Body of pancreas (tissue), 4 donors: ENCODE results near the gene ADGRD1. TPM values are rescaled to one million over a fixed set of nuclear protein-coding genes. Genes with fewer than 3 reads are reported as not detected.
A peak's percentile ranks its signal among the peaks of the same experiment; 100 is the strongest.

Experiments
- ATAC-seq: fragments of 150-250 bp; one replicate; pipeline ENCODE4 v1.9.1; 2016
- DNase-seq, 4 donors: peaks; one replicate each; pipeline ENCODE4 v3.0.0-alpha.2; 2019
- H3K27ac ChIP-seq, 4 donors: fragments of 200-600 bp; sonication (generic); 1 replicate in 3 of 4; 2 replicates in 1 of 4; pipeline versions ENCODE4 v1.5.1 to v1.6.1; 2016 to 2019; ENCODE audit warnings: mild to moderate bottlenecking in 1 of 4, mixed read lengths in 1 of 4, moderate library complexity in 1 of 4
- H3K27me3 ChIP-seq, 2 donors: fragments of 200-600 bp; sonication (generic); one replicate each; pipeline ENCODE4 v1.6.0; 2016; ENCODE audit warnings: mild to moderate bottlenecking in 1 of 2
- H3K36me3 ChIP-seq, 2 donors: fragments of 200-600 bp; sonication (generic); replicated peaks in 1 of 2; 2 replicates each; pipeline ENCODE4 v1.5.1; 2016; ENCODE audit warnings: low read depth in 2 of 2; ENCODE audit not compliant: insufficient read depth in 1 of 2
- H3K4me1 ChIP-seq: fragments of 200-600 bp; sonication (generic); one replicate; pipeline ENCODE4 v1.6.0; 2016
- H3K4me3 ChIP-seq, 2 donors: fragments of 200-600 bp; sonication (generic); 1 replicate in 1 of 2; 2 replicates in 1 of 2; pipeline ENCODE4 v1.5.1; 2016 to 2019
- H3K9me3 ChIP-seq, 3 donors: fragments of 200-600 bp; sonication (generic); 1 replicate in 2 of 3; 2 replicates in 1 of 3; pipeline ENCODE4 v1.5.1; 2016
- CTCF ChIP-seq, 7 experiments: fragments of 450-650 bp in 4 of 7; fragments of 200-600 bp in 3 of 7; sonication (generic) in 3 of 7; IDR thresholded peaks; one replicate each; pipeline ENCODE4 v1.5.1; 2016 to 2019; ENCODE audit warnings: antibody characterized with exemption in 7 of 7
- POLR2A ChIP-seq, 3 donors: fragments of 450-650 bp; IDR thresholded peaks; one replicate each; pipeline ENCODE4 v1.6.1; 2016; ENCODE audit warnings: antibody characterized with exemption in 3 of 3, mild to moderate bottlenecking in 2 of 3
- WGBS, 2 donors: methylation state at CpG; one replicate each; pipeline ENCODE4 v1.1.5; 2017; 5-methylcytosine and 5-hydroxymethylcytosine counted together
- intact Hi-C: fragments of 100-400 bp; cut with DNase I; formaldehyde crosslinking; loops from one replicate; pipeline ENCODE4 v1.15.1; 2023
- total RNA-seq, 2 donors: library from RNA; depleted of rRNA; stranded (reverse); fragments of >200 nt; gene quantifications; one replicate each; pipeline ENCODE4 v1.1.0, GENCODE V29; 2016

The ADGRD1 gene
- total RNA-seq, 2 donors from 2014 or later: 4.4 to 4.9 TPM

- TF ChIP-seq POLR2A (IDR thresholded peaks at IDR 0.05): no peak
- TF ChIP-seq CTCF (IDR thresholded peaks at IDR 0.05): no peak
- H3K36me3 ChIP-seq: no peaks in the 10 kb centered on the region
- WGBS, 2 donors: 87 to 98% methylated on average over 6 to 8 of the region's 8 CpGs
- no peak overlapping the region for H3K4me3 ChIP-seq
- intact Hi-C loops: no loop called here
- no peaks in the 10 kb centered on the region for H3K4me1 ChIP-seq
- no peak overlapping the region for H3K27ac ChIP-seq
- DNase-seq (no peak), ATAC-seq (no peak)
- no peaks in the 10 kb centered on the region for H3K9me3 ChIP-seq
- H3K27me3 ChIP-seq: no peaks in the 10 kb centered on the region
Measured at GRCh38 chr12:130989391-130989790, 35.7 kb downstream of the ADGRD1 start.

- ATAC-seq (no peak), DNase-seq (no peak)
- Histone ChIP-seq H3K4me1 (no peaks in the 10 kb centered on the region), H3K36me3 (no peaks in the 10 kb centered on the region), H3K9me3 (no peaks in the 10 kb centered on the region), H3K27ac (no peak overlapping the region), H3K27me3 (no peaks in the 10 kb centered on the region), H3K4me3 (no peak overlapping the region)
- TF ChIP-seq CTCF (IDR thresholded peaks at IDR 0.05) (no peak), POLR2A (IDR thresholded peaks at IDR 0.05) (no peak)
- intact Hi-C loops: no loop called here
- WGBS, 2 donors: 81 to 87% methylated on average over 8 of the region's 8 CpGs
Measured at GRCh38 chr12:130990034-130990433, 36.3 kb downstream of the ADGRD1 start.

- DNase-seq: peak in 3 of 4 donors; percentile 37 to 54 (median 38)
- TF ChIP-seq CTCF (IDR thresholded peaks at IDR 0.05): no peak
- peak in 1 of 3 donors; percentile 8 for TF ChIP-seq POLR2A (IDR thresholded peaks at IDR 0.05)
- 65 to 66% methylated on average over 8 of the region's 8 CpGs for WGBS, 2 donors
- Histone ChIP-seq H3K27me3 (no peaks in the 10 kb centered on the region), H3K9me3 (no peaks in the 10 kb centered on the region), H3K36me3 (no peaks in the 10 kb centered on the region), H3K27ac (no peak overlapping the region), H3K4me1 (no peaks in the 10 kb centered on the region), H3K4me3 (no peak overlapping the region)
- ATAC-seq: no peak
- intact Hi-C loops: no loop called here
Measured at GRCh38 chr12:130992448-130992847, 38.7 kb downstream of the ADGRD1 start.

GRCh38 chr12:130992979-130993538 lies 39.4 kb downstream of the ADGRD1 start:
- Histone ChIP-seq H3K4me3 (no peak overlapping the region), H3K36me3 (no peaks in the 10 kb centered on the region), H3K4me1 (no peaks in the 10 kb centered on the region), H3K27ac (no peak overlapping the region), H3K9me3 (no peaks in the 10 kb centered on the region), H3K27me3 (no peaks in the 10 kb centered on the region)
- WGBS, 2 donors: 76 to 83% methylated on average over 5 of the region's 5 CpGs
- DNase-seq: no peak
- no peak for TF ChIP-seq CTCF (IDR thresholded peaks at IDR 0.05)
- no peak for TF ChIP-seq POLR2A (IDR thresholded peaks at IDR 0.05)
- no peak for ATAC-seq
- intact Hi-C loops: no loop called here
